Measurements from ENCODE around the gene FLOT2. TPM values are rescaled to one million over a fixed set of nuclear protein-coding genes. Genes with fewer than 3 reads are reported as not detected.

FLOT2 gene, protein sequence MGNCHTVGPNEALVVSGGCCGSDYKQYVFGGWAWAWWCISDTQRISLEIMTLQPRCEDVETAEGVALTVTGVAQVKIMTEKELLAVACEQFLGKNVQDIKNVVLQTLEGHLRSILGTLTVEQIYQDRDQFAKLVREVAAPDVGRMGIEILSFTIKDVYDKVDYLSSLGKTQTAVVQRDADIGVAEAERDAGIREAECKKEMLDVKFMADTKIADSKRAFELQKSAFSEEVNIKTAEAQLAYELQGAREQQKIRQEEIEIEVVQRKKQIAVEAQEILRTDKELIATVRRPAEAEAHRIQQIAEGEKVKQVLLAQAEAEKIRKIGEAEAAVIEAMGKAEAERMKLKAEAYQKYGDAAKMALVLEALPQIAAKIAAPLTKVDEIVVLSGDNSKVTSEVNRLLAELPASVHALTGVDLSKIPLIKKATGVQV
- total RNA-seq = 46.6 to 74.1 TPM (median 65.8 TPM) in 3 replicates
- long read RNA-seq, transcript FLOT2-202 (11 exons, 2,618 nt) = major isoform, 37 of 72 reads
- long read RNA-seq, transcript FLOT2-210 (11 exons, 2,585 nt) = minor isoform, 11 of 72 reads
- long read RNA-seq, partial matches to known transcripts = 4 of 72 reads
- long read RNA-seq, other reads (novel, unspliced or antisense) = 20 of 72 reads

GRCh38 chr17:28896884-28897768 is at the start of gene FLOT2:
Gene FLOT2, minus strand, starts transcription at chr17:28897733. Its CDS starts 159 bp downstream, at chr17:28897574.
- no peaks in the 10 kb centered on the region for H3K9me3 Mint-ChIP-seq (ENCODE audit: low read depth)
- H3K27ac Mint-ChIP-seq (ENCODE audit: unreplicated experiment) = peak within 1 kb of the TSS; percentile 79
- TF ChIP-seq CTCF (IDR thresholded peaks at IDR 0.05) = peak; percentile 67
- no peaks in the 10 kb centered on the region for H3K27me3 Mint-ChIP-seq (ENCODE audit: low read depth)
- DNase-seq (ENCODE audit: low spot score) = no peak
- H3K36me3 Mint-ChIP-seq (ENCODE audit: low read depth) = no peaks in the 10 kb centered on the region
- peak within 1 kb of the TSS; percentile 85 for H3K4me3 Mint-ChIP-seq (ENCODE audit: unreplicated experiment)
- H3K4me1 Mint-ChIP-seq (ENCODE audit: low read depth) = peaks cover 45% of the 10 kb centered on the region

DNA sequence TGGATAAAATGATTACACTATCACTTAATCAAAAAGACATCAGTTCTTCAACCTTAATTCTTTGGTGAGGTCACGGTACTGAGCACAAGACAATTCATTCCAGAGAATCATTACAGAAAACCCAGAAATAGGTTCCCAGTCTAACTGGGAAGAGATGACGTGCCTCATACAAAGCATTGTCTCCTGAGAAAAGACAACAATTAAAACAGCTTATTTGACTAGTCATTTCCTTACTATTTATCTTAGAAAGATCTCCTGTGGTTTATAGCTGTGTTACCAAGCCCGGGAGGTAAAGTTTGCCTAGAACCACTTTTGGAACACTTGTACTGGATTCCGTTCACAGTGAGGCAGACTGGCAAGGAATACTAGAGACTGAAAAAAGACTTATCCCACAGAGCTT is 48.7 kb upstream of the FLOT2 start:
- H3K27ac Mint-ChIP-seq (ENCODE audit: unreplicated experiment) = peak overlapping the region; percentile 92
- DNase-seq (ENCODE audit: low spot score) = no peak
- TF ChIP-seq CTCF (IDR thresholded peaks at IDR 0.05) = no peak
- H3K36me3 Mint-ChIP-seq (ENCODE audit: low read depth) = peaks cover 3% of the 10 kb centered on the region
- H3K4me1 Mint-ChIP-seq (ENCODE audit: low read depth) = peaks cover 44% of the 10 kb centered on the region
- H3K9me3 Mint-ChIP-seq (ENCODE audit: low read depth) = no peaks in the 10 kb centered on the region
- H3K27me3 Mint-ChIP-seq (ENCODE audit: low read depth) = no peaks in the 10 kb centered on the region
- no peak overlapping the region for H3K4me3 Mint-ChIP-seq (ENCODE audit: unreplicated experiment)

DNA sequence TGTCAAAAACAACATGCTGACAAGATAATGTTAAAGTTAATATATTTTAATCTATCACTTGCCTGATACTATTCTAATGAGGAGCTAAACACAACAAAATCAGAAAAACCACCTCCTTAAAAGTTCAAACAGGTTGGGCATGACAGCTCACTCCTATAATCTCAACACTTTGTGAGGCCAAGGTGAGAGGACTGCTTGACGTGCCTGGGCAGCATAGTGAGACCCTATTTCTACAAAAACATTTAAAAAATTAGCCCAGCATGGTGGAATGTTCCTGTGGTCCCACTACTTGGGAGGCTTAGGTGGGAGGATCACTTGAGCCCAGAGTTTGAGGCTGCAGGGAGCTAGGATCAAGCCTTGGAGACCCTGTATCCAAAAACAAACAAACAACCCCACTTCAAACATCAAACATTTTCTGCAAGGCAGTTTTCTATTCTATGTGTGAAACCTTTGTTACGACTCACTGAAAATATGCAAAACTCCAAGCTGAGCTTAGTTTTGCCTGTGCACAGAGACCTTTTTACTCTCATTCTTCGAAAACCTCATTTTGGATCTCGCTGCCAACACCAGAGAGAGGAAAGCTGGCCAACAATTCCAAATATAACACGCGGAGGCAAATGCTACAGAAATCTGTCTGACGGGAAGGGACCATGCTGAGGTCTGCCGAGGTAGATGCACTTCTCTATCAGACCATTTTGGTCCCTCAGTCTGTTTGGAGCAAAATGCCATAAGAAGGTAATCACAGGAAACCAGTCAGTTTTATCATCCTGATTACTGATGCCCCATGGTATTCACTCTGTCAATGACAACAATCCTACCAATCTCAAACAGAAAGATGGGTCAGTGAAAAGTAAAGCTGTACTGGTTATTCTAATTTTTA is 47.6 kb upstream of the FLOT2 start:
- Mint-ChIP-seq H3K36me3 (ENCODE audit: low read depth) (peaks cover 3% of the 10 kb centered on the region), H3K4me1 (ENCODE audit: low read depth) (peaks cover 52% of the 10 kb centered on the region), H3K27ac (ENCODE audit: unreplicated experiment) (peak overlapping the region; percentile 92), H3K9me3 (ENCODE audit: low read depth) (no peaks in the 10 kb centered on the region), H3K27me3 (ENCODE audit: low read depth) (no peaks in the 10 kb centered on the region), H3K4me3 (ENCODE audit: unreplicated experiment) (no peak overlapping the region)
- no peak for TF ChIP-seq CTCF (IDR thresholded peaks at IDR 0.05)
- no peak for DNase-seq (ENCODE audit: low spot score)

- peaks cover 3% of the 10 kb centered on the region for H3K36me3 Mint-ChIP-seq (ENCODE audit: low read depth)
- H3K4me3 Mint-ChIP-seq (ENCODE audit: unreplicated experiment) = no peak overlapping the region
- H3K4me1 Mint-ChIP-seq (ENCODE audit: low read depth) = peaks cover 59% of the 10 kb centered on the region
- DNase-seq (ENCODE audit: low spot score) = no peak
- H3K27me3 Mint-ChIP-seq (ENCODE audit: low read depth) = no peaks in the 10 kb centered on the region
- peak overlapping the region; percentile 6 for H3K27ac Mint-ChIP-seq (ENCODE audit: unreplicated experiment)
- H3K9me3 Mint-ChIP-seq (ENCODE audit: low read depth) = no peaks in the 10 kb centered on the region
- TF ChIP-seq CTCF (IDR thresholded peaks at IDR 0.05) = no peak
Measured at GRCh38 chr17:28944343-28944742, 46.8 kb upstream of the FLOT2 start.
